Stimulated activated CD4-positive, alpha-beta T cell treated with anti-CD3 and anti-CD28 coated beads, Interleukin-1b, Interleukin-23, amount 100 ng/mL, for 4 hours (primary cell): ENCODE data around the gene TRIM72.
A peak's percentile ranks its signal among the peaks of the same experiment; 100 is the strongest.
"Not testable (repeated sequence)": the region's sequence is repeated elsewhere in the genome, so short reads cannot be mapped to it uniquely, and the experiment has no call there.

Experiments
- DNase-seq, 2 donors: peaks; one replicate each; pipeline ENCODE4 v3.0.0-alpha.2; 2020; ENCODE audit warnings: low read depth in 2 of 2

TRIM72 gene

GRCh38 chr16:31215287-31216162, 1.6 kb downstream of the TRIM72 start:
- no peak for DNase-seq

GRCh38 chr16:31216422-31217135, 2.7 kb downstream of the TRIM72 start, which contains the start of gene PYDC1:
Gene PYDC1 (minus strand): TSS chr16:31217135. CDS start chr16:31217028, 107 bp downstream.
- no peak for DNase-seq

DNA sequence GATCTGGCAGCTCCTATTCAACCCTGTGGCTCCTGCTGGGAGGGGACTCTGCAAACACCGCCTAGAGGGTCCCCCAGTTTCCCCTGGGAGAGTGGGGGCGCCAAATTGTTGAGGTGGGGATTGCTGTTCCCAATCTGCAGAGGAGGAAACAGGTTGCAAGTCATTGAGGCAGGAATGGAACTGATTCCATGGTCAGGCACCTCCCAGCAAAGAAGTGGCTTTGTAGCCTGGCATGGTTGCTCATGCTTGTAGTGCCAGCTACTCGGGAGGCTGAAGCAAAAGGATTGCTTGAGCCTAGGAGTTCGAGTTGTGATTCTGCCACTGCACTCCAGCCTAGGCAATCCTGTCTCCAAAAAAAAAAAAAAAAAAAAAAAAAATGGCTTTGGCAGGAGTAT, 3.2 kb downstream of the TRIM72 start:
- DNase-seq, result no peak

DNA sequence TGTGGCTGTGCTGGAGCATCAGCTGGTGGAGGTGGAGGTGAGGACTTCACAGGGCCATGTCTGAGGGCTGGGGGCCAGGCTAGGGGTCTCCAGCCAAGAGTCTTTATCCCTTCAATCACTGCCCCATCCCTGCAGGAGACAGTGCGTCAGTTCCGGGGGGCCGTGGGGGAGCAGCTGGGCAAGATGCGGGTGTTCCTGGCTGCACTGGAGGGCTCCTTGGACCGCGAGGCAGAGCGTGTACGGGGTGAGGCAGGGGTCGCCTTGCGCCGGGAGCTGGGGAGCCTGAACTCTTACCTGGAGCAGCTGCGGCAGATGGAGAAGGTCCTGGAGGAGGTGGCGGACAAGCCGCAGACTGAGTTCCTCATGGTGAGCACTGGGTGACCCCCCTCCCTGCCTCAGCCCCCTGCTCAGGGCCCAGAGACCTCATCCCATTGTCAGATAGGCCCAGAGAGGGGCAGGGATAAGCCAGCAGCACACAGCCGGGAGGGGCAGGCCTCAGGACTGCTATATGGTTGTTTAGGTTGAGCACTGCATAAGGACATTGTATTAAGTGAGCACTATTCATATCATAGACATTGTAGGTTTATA, 5.3 kb downstream of the TRIM72 start:
- DNase-seq, result no peak

DNA sequence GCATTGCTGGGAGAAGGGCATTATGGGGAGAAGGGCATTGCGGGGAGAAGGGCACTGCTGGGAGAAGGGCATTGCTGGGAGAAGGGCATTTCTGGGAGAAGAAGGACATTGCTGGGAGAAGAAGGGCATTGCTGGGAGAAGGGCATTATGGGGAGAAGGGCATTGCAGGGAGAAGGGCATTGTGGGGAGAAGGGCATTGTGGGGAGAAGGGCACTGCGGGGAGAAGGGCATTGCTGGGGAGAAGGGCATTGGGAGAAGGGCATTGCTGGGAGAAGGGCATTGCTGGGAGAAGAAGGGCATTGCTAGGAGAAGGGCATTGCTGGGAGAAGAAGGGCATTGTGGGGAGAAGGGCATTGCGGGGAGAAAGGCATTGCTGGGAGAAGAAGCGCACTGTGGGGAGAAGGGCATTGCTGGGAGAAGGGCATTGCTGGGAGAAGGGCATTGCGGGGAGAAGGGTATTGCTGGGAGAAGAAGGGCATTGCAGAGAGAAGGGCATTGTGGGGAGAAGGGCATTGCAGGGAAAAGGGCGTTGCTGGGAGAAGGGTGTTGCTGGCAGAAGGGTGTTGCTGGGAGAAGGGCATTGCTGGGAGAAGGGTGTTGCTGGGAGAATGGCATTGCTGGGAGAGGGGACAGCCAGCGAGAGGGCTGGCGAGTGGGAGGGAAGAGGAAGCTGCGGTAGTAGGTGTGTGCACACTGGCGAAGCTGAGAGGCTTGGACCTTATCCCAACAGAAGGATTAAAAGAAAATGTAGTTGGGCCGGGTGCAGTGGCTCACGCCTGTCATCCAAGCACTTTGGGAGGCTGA, 7.6 kb downstream of the TRIM72 start:
- DNase-seq, result no peak

DNA sequence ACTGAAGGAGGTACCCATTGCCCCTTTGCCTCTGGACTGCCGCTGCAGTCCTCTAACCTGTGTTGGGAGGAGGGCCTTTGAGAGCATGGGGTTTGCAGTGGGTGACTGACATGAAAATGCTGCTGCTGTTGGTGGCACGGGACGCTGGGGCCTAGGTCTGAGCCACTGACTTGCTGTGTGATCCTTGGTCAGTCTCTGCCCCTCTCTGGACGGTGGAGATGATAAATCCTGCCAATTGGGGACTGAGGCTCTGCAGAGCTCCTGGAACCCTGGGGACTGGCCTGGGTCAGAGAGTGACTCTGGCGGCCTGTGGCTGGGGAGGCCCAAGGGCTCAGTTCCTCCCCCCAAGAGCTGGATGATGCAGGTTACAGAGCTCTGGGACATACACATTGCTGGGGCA, 9.1 kb downstream of the TRIM72 start:
- no peak for DNase-seq

DNA sequence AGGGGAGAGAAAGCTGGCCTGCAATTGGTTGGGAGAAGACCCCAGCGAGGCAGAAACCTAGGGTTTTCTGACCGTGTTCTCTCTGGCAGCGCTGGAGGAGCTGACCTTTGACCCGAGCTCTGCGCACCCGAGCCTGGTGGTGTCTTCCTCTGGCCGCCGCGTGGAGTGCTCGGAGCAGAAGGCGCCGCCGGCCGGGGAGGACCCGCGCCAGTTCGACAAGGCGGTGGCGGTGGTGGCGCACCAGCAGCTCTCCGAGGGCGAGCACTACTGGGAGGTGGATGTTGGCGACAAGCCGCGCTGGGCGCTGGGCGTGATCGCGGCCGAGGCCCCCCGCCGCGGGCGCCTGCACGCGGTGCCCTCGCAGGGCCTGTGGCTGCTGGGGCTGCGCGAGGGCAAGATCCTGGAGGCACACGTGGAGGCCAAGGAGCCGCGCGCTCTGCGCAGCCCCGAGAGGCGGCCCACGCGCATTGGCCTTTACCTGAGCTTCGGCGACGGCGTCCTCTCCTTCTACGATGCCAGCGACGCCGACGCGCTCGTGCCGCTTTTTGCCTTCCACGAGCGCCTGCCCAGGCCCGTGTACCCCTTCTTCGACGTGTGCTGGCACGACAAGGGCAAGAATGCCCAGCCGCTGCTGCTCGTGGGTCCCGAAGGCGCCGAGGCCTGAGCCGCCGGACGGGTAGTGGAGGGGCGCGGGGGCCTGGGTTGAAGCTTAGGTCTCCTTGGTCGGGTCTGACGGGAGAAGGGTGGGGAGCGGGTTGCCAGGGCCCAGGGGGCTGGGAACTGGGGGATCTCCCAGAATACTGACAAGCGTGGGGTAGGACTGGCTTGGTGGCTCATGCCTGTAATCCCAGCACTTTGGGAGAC, 10.4 kb downstream of the TRIM72 start:
- no peak for DNase-seq

DNA sequence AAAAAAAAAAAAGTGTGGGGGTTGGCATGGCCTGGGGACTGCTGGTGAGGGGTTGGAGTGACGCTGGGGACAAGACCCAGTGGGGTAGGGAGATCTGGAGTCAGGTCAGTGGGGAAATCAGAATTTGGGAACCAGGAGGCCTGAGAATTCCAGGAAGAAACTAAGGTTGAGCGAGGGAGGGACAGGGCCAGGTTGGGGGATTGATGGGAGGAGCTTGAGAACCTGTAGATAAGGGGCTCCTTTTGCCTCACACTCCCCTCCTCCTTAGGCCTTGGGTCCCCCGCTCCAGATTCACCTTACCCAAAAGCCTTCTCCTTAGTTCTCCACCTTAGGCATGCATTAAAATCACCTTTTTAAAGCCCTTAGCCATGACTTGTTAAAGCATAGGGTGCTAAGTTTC, 11.3 kb downstream of the TRIM72 start:
- no peak for DNase-seq

GRCh38 chr16:31228206-31228605, 14.3 kb downstream of the TRIM72 start:
- no peak for DNase-seq

DNA sequence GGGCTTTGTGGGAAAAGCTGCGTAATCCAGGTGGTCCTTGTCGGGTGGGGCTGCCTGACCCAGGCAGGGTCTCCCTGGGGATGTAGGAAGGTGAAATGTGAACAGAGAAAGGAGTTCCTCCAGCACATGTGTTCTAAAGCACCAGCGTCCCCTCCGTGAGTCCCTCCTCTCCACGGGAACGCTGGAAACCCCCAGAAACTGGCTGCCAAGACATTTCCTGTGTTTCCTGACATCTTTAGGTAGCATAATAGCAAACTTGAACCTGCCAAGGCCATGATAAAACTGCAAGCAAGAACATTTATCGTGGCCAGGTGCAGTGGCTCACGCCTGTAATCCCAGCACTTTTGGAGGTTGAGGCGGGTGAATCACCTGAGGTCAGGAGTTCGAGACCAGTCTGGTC, 15.6 kb downstream of the TRIM72 start:
- no peak for DNase-seq

DNA sequence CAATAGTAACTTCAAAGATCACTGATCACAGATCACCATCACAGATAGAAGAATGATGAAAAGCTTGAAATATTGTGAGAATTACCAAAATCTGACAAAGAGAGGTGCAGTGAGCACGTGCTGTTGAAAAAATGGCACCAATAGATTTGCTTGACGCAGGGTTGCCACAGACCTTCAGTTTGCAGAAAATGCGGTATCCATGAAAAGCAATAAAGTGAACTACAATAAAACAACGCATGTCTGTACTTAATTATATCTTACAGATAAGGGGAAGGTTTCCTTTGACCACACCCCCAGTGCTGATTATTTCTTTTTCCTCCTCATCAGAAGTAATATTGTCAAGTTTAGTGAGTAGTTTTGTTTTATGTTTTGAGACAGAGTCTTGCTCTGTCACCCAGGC, 24.1 kb downstream of the TRIM72 start:
- DNase-seq, result no peak

DNA sequence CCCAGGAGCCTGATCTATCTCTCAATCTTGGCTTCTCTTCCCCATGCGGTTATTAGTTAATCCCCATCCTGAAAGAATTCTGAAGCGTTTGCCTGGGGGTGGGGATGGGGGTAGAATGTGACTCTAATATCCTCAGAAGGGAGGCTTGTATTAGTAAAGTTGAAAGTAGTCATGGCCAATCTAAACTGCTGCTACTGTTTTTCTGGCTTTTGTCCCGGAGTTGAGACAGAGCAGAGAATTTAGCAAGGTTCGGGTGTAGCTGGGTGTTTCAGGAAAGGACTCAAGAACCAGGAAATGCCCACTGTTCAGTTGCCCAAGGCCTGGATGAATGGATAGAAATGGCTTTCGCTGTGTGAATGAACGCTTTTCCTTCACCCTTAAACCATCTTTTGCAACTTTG, 28.3 kb downstream of the TRIM72 start:
- DNase-seq, result no peak

- DNase-seq, result no peak
Measured at GRCh38 chr16:31243734-31244670, 30.1 kb downstream of the TRIM72 start.

- not testable (repeated sequence) for DNase-seq
Measured at GRCh38 chr16:31245598-31245997, 31.7 kb downstream of the TRIM72 start.

- DNase-seq, result no peak
Measured at GRCh38 chr16:31246296-31246695, 32.4 kb downstream of the TRIM72 start.

- no peak for DNase-seq
Measured at GRCh38 chr16:31248344-31248743, 34.4 kb downstream of the TRIM72 start.

- no peak for DNase-seq
Measured at GRCh38 chr16:31250782-31251384, 37.0 kb downstream of the TRIM72 start.

DNA sequence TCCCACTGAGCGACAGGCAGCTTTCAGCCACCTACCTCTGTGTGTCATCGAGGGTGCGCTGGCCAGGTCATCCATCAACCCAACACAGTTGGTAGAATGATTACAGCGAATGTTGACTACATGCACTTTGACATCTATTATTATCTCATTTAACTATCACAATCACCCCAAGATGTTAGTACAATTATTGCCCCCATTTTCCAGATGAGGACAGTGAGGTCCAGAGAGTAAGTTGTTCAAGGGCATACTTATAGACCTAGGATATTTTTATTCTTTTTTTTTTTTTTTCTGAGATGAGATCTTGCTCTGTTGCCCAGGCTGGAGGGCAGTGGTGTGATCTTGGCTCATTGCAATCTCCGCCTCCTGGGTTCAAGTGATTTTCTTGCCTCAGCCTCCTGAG, 37.5 kb downstream of the TRIM72 start:
- no peak for DNase-seq

- DNase-seq, result peak in 1 of 2 donors; percentile 6
Measured at GRCh38 chr16:31253642-31254045, 39.7 kb downstream of the TRIM72 start.
